ENCODE measurements around the gene TGIF2.
"Not testable (repeated sequence)": the region's sequence is repeated elsewhere in the genome, so short reads cannot be mapped to it uniquely, and the experiment has no call there.

TGIF2 gene

DNA sequence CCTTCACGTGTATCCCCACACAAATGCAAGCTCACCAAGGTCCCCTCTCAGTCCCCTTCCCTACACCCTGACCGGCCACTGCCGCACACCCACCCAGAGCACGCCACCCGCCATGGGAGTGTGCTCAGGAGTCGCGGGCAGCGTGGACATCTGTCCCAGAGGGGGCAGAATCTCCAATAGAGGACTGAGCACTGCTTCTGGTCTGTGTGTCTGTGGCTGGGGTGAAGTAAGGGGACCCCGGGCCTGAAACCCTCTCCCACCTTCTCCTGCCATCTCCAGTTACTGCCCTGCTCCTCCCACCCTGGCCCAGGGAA lies 23.8 kb upstream of the TGIF2 start:
- no peak overlapping the region for H3K9ac ChIP-seq (ENCODE audit: low read depth, low read length)

DNA sequence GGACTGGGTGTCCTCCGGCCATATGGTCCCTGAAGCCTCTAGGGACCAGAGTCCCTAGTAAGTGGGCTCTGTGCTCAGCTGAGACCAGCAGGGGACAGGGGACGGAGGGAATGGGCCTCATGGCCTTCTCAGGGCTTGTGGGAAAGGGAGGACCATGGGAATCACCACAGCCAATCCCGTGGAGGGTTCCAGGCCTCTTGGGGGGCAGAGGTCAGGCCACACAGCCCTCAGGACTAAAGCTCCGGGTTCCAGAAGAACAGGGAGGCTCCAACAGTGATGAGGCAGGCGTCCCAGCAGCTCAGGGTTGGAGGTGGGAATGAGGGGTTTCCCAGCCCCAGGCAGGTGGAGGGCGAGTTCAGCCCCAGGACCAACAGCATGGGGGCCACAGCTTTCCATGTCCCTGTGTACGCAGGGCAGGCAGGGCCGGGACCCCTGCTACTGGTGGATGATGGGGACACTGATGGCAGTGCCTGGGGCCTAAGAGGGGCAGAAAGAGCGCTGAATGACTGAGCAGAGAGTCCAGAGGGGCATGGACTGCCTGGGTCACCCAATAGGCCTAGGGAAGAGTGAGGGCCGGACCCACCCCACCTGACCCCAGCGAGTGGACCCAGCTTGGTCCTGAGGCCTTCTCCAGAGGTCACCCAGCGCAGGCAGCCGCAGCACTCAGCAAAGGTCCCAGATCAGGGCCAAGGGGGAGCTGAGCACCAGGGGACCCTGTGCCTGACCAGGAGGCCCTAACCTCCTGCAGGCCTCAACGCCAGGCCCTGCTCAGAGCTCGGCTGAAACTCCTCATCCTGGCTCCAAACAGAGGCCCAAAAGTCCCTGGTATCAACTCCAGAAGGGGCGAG lies 23.2 kb upstream of the TGIF2 start:
- H3K9ac ChIP-seq (ENCODE audit: low read depth, low read length) = no peak overlapping the region
- no peak overlapping the region for H3K4me3 ChIP-seq (ENCODE audit: low read length)
- H3K27me3 ChIP-seq (ENCODE audit: insufficient read depth, low read length) = no peaks in the 10 kb centered on the region
- H3K36me3 ChIP-seq (ENCODE audit: insufficient read depth, low read depth, low read length) = peaks cover 39% of the 10 kb centered on the region
- H3K9me3 ChIP-seq (ENCODE audit: insufficient read depth, low read depth, low read length) = no peaks in the 10 kb centered on the region
- no peak overlapping the region for H3K27ac ChIP-seq (ENCODE audit: low read length)
- no peaks in the 10 kb centered on the region for H3K4me1 ChIP-seq (ENCODE audit: insufficient read depth, low read length)

More for the DNA sequence above, 23.8 kb upstream of the TGIF2 start:
- Histone ChIP-seq H3K9me3 (ENCODE audit: insufficient read depth, low read depth, low read length) (no peaks in the 10 kb centered on the region), H3K4me1 (ENCODE audit: insufficient read depth, low read length) (no peaks in the 10 kb centered on the region), H3K27me3 (ENCODE audit: insufficient read depth, low read length) (no peaks in the 10 kb centered on the region), H3K27ac (ENCODE audit: low read length) (no peak overlapping the region), H3K4me3 (ENCODE audit: low read length) (no peak overlapping the region), H3K36me3 (ENCODE audit: insufficient read depth, low read depth, low read length) (peaks cover 44% of the 10 kb centered on the region)

DNA sequence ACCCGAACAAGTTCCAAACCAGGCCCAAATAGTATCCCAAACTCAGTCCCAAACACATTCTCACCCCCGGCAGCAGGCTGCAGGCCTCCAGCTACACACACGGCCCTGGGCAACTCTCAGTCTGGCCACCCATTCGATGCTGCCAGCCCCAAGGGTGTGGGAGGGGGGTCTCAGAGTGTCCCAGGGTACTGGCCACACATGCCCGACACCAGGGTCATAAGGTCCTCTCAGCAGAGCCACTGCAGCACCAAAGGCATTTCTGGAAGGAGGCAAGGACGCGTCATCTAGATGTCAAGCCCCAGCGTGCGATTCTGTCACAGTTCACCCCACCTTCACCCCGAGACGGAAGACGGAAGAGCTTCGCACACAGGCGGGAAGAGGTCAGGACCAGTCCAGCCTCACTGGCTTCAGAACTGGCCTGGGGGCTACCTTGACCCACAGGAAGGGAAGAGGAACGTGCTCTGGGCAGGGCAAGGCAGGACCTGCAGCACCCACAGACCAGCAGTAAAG lies 22.6 kb upstream of the TGIF2 start:
- Histone ChIP-seq H3K27ac (ENCODE audit: low read length) (no peak overlapping the region), H3K27me3 (ENCODE audit: insufficient read depth, low read length) (no peaks in the 10 kb centered on the region), H3K9me3 (ENCODE audit: insufficient read depth, low read depth, low read length) (no peaks in the 10 kb centered on the region), H3K9ac (ENCODE audit: low read depth, low read length) (no peak overlapping the region), H3K4me1 (ENCODE audit: insufficient read depth, low read length) (no peaks in the 10 kb centered on the region), H3K4me3 (ENCODE audit: low read length) (no peak overlapping the region), H3K36me3 (ENCODE audit: insufficient read depth, low read depth, low read length) (peaks cover 37% of the 10 kb centered on the region)

DNA sequence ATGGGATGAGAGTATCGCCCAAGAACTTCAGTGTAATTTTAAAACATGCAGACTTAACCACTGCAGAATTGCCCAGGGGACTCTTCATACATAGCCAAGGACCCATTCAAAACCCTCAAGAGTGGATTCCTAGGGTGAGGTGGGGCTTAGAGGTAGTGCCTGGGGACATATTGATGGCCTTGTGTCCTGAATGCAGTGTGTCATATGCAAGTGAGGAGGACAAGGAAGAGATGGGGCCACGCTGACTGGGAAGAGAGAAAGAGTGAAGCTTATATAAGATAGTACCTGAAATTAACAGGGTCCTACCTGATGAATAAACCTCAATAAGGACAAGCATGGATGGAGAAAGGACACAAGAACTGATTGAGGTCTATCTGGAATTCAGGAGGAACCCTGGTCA lies 18.1 kb upstream of the TGIF2 start:
- Histone ChIP-seq H3K4me1 (ENCODE audit: insufficient read depth, low read length) (no peaks in the 10 kb centered on the region), H3K36me3 (ENCODE audit: insufficient read depth, low read depth, low read length) (no peaks in the 10 kb centered on the region), H3K9ac (ENCODE audit: low read depth, low read length) (no peak overlapping the region), H3K27me3 (ENCODE audit: insufficient read depth, low read length) (no peaks in the 10 kb centered on the region), H3K27ac (ENCODE audit: low read length) (no peak overlapping the region), H3K4me3 (ENCODE audit: low read length) (no peak overlapping the region), H3K9me3 (ENCODE audit: insufficient read depth, low read depth, low read length) (no peaks in the 10 kb centered on the region)

DNA sequence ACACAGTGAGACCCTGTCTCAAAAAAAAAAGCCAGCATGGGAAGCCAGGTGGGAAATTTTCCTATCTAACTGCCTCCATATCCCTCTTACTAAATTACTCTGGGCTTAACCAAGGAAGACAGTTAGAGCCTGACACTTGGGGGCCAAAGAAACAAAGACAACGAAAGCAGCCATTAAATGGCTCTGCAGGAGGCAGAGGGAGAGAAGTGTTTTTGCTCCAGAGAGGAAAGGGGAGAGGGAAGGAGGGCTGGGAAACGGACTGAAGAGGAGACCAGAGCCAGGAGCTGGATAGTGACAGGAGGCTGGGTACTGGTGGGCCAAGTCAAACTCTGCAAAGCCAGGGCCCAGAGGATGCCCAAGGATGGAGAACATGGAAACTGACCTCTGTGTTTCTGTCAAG lies 10.7 kb upstream of the TGIF2 start:
- peaks cover 14% of the 10 kb centered on the region; the same call in 1 of the 2 replicates for H3K4me1 ChIP-seq (ENCODE audit: insufficient read depth, low read length)
- no peaks in the 10 kb centered on the region for H3K36me3 ChIP-seq (ENCODE audit: insufficient read depth, low read depth, low read length)
- H3K27ac ChIP-seq (ENCODE audit: low read length) = peak overlapping the region; percentile 48
- H3K4me3 ChIP-seq (ENCODE audit: low read length) = peak overlapping the region; percentile 48; the same call in 1 of the 2 replicates
- peaks cover 8% of the 10 kb centered on the region for H3K9me3 ChIP-seq (ENCODE audit: insufficient read depth, low read depth, low read length)
- peak overlapping the region; percentile 32; the same call in 1 of the 2 replicates for H3K9ac ChIP-seq (ENCODE audit: low read depth, low read length)
- H3K27me3 ChIP-seq (ENCODE audit: insufficient read depth, low read length) = no peaks in the 10 kb centered on the region

DNA sequence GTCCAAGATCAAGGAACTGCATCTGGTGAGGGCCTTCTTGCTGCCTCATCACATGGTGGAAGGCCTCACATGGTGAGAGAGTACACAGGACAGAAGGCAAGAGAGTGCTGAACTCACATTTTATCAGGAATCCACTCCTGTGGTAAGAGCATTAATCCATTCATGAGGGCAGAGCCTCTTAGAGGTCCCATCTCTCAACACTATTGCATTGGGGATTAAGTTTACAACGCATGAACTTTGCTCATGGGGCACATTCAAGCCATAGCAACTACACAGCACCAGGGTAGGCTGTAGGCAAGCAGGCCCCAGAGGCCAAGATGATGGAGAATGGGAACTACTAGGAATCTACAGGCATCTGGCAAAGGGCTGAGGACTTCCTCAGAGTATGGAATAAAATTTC lies 10.0 kb upstream of the TGIF2 start:
- H3K9ac ChIP-seq (ENCODE audit: low read depth, low read length) = peak overlapping the region; percentile 32; the same call in 1 of the 2 replicates
- H3K27ac ChIP-seq (ENCODE audit: low read length) = peak overlapping the region; percentile 48
- H3K4me3 ChIP-seq (ENCODE audit: low read length) = peak overlapping the region; percentile 48; the same call in 1 of the 2 replicates
- peaks cover 14% of the 10 kb centered on the region; the same call in 1 of the 2 replicates for H3K4me1 ChIP-seq (ENCODE audit: insufficient read depth, low read length)
- peaks cover 8% of the 10 kb centered on the region for H3K9me3 ChIP-seq (ENCODE audit: insufficient read depth, low read depth, low read length)
- no peaks in the 10 kb centered on the region for H3K27me3 ChIP-seq (ENCODE audit: insufficient read depth, low read length)
- no peaks in the 10 kb centered on the region for H3K36me3 ChIP-seq (ENCODE audit: insufficient read depth, low read depth, low read length)

DNA sequence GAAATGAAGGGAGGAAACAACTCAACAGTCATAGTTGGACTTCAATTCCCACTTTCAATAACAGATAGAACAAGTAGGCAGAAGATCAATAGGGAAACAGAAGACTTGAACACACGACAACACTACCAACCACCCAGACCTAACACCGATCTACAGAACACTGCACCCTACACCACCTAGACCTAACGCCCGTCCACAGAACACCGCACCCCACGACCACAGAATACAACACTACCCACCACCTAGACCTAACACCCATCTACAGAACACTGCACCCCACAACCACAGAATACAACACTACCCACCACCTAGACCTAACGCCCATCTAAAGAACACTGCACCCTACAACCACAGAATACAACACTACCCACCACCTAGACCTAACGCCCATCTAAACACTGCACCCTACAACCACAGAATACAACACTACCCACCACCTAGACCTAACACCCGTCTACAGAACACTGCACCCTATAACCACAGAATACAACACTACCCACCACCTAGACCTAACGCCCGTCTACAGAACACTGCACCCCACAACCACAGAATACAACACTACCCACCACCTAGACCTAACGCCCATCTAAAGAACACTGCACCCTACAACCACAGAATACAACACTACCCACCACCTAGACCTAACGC lies 9.2 kb upstream of the TGIF2 start:
- not testable (repeated sequence) for H3K4me3 ChIP-seq (ENCODE audit: low read length); H3K36me3 ChIP-seq (ENCODE audit: insufficient read depth, low read depth, low read length); H3K9ac ChIP-seq (ENCODE audit: low read depth, low read length); H3K9me3 ChIP-seq (ENCODE audit: insufficient read depth, low read depth, low read length); H3K27me3 ChIP-seq (ENCODE audit: insufficient read depth, low read length); H3K27ac ChIP-seq (ENCODE audit: low read length)
- peaks cover 14% of the 10 kb centered on the region; the same call in 1 of the 2 replicates for H3K4me1 ChIP-seq (ENCODE audit: insufficient read depth, low read length)

DNA sequence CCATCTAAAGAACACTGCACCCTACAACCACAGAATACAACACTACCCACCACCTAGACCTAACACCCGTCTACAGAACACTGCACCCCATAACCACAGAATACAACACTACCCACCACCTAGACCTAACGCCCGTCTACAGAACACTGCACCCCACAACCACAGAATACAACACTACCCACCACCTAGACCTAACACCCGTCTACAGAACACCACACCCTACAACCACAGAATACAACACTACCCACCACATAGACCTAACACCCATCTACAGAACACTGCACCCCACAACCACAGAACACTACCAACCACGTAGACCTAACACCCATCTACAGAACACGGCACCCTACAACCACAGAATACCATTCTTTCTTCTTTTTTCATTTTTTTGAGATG lies 8.7 kb upstream of the TGIF2 start:
- peaks cover 14% of the 10 kb centered on the region; the same call in 1 of the 2 replicates for H3K4me1 ChIP-seq (ENCODE audit: insufficient read depth, low read length)
- H3K27ac ChIP-seq (ENCODE audit: low read length); H3K9me3 ChIP-seq (ENCODE audit: insufficient read depth, low read depth, low read length); H3K27me3 ChIP-seq (ENCODE audit: insufficient read depth, low read length); H3K9ac ChIP-seq (ENCODE audit: low read depth, low read length); H3K36me3 ChIP-seq (ENCODE audit: insufficient read depth, low read depth, low read length); H3K4me3 ChIP-seq (ENCODE audit: low read length): not testable (repeated sequence)

DNA sequence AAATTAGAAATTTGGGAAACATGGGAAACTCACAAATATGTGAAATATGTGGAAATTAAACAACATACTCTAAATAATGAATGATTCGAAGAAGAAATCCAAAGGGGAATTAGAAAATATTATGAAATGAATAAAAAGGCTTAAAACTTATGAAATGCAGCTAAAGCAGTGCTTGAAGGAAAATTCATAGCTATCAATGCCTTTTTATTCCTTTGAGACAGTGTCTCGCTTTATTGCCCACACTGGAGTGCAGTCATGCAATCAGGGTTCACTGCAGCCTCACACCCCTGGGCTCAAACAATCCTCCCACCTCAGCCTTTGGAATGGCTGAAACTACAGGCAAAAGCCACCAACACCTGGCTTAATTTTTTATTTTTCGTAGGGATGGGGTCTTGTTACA lies 7.9 kb upstream of the TGIF2 start:
- no peaks in the 10 kb centered on the region for H3K27me3 ChIP-seq (ENCODE audit: insufficient read depth, low read length)
- H3K36me3 ChIP-seq (ENCODE audit: insufficient read depth, low read depth, low read length) = no peaks in the 10 kb centered on the region
- H3K4me1 ChIP-seq (ENCODE audit: insufficient read depth, low read length) = peaks cover 14% of the 10 kb centered on the region; the same call in 1 of the 2 replicates
- H3K9ac ChIP-seq (ENCODE audit: low read depth, low read length) = no peak overlapping the region
- no peak overlapping the region for H3K4me3 ChIP-seq (ENCODE audit: low read length)
- H3K27ac ChIP-seq (ENCODE audit: low read length) = no peak overlapping the region
- peaks cover 8% of the 10 kb centered on the region for H3K9me3 ChIP-seq (ENCODE audit: insufficient read depth, low read depth, low read length)

DNA sequence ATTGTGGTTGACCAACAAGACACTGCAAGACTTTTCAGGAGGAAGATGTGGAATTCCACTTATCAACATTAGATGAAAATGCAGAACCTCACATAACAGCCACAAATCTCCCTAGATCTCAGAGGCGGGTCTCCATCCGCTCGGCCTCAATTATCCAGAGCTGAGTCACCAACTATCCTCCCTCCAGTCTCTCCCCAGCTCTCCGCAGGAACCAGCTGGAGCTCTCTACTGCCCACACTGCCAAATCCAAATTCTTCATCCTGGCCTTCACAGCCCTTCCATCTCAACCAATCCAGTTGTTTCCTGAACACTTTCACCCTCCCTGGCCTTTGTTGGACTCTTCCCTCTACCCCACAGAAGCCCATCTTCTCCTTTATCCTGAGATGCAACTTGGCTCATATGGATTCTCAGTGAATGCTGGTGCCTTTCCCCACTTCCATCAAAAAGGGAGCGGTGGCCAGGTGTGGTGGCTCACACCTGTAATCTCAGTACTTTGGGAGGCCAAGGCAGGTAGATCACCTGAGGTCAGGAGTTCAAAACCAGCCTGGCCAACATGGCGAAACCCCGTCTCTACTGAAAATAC lies 3.5 kb upstream of the TGIF2 start:
- no peaks in the 10 kb centered on the region for H3K27me3 ChIP-seq (ENCODE audit: insufficient read depth, low read length)
- no peak overlapping the region for H3K9ac ChIP-seq (ENCODE audit: low read depth, low read length)
- H3K36me3 ChIP-seq (ENCODE audit: insufficient read depth, low read depth, low read length) = no peaks in the 10 kb centered on the region
- H3K9me3 ChIP-seq (ENCODE audit: insufficient read depth, low read depth, low read length) = peaks cover 7% of the 10 kb centered on the region
- H3K27ac ChIP-seq (ENCODE audit: low read length) = no peak overlapping the region
- H3K4me3 ChIP-seq (ENCODE audit: low read length) = no peak overlapping the region
- peaks cover 22% of the 10 kb centered on the region; the same call in 1 of the 2 replicates for H3K4me1 ChIP-seq (ENCODE audit: insufficient read depth, low read length)

DNA sequence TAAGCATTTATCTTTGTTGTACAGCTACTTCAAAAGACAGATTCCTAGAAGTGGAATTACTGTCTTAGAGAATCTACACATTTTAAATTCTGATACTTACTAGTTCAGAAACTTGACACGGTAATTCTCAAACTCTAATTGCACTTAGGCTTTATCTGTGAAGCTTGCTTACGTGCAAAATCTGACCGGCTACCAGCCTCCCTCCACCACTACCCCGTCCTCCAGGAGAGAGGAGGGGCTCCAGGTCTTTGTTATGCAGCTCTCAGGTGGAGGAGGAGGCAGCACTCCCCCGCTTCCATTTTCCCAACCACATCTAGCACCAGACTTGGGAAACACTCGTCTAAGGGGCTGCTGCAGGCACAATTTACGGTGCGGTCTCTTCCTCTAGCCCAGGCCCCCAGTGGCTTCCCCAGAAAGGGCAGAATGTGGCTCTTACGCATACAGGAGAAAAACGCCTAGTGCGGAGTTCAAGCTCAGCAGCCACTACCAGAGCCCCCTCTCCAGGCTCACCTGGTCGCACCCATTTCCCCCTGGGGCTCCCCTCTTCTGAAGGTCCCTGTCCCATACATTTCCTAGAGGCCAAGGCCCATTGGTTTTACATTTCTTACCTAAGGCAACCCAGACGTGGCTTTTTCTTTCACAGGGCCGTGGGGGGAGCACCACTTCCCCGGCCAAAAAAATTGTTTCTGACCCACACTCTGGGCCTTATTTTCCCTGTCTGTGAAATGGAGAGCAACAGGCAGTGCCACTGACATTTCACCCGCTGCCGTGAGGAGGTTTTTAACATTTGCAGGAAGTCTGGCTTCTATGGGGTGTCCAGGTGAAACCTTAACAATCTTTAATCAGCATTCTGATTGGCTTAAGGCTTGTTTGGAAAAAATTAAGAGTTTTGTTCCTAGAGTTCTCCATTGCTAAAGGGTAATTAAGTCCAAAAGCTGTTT lies 1.6 kb upstream of the TGIF2 start:
- Histone ChIP-seq H3K4me3 (ENCODE audit: low read length) (peak overlapping the region; percentile 72), H3K27me3 (ENCODE audit: insufficient read depth, low read length) (no peaks in the 10 kb centered on the region), H3K27ac (ENCODE audit: low read length) (peak overlapping the region; percentile 96), H3K9me3 (ENCODE audit: insufficient read depth, low read depth, low read length) (no peaks in the 10 kb centered on the region), H3K4me1 (ENCODE audit: insufficient read depth, low read length) (peaks cover 28% of the 10 kb centered on the region; the same call in 1 of the 2 replicates), H3K36me3 (ENCODE audit: insufficient read depth, low read depth, low read length) (no peaks in the 10 kb centered on the region; the same call in none of the 2 replicates), H3K9ac (ENCODE audit: low read depth, low read length) (peak overlapping the region; percentile 79)

Measured in iPS-20b (cell line).